B cell (primary cell): Measurements from ENCODE around the gene CYTH3. TPM values are rescaled to one million over a fixed set of nuclear protein-coding genes. Genes with fewer than 3 reads are reported as not detected.

ENCODE experiments used
- ATAC-seq: fragments of 200-7000 bp; cut with Tn5 transposase; one replicate; pipeline ENCODE4 v1.10.0; 2021; ENCODE audit warnings: low read depth, mild to moderate bottlenecking, moderate number of reproducible peaks, moderate library complexity
- CTCF ChIA-PET: fragments of 350-600 bp; sonication (Branson Sonifier 250); formaldehyde crosslinking; loops from one replicate; lab custom pipeline; 2021; ENCODE audit warnings: antibody characterized with exemption, inconsistent platforms; lab: Charles Lee
- POLR2A ChIA-PET: fragments of 350-600 bp; sonication (Branson Sonifier 250); formaldehyde crosslinking; loops from one replicate; lab custom pipeline; 2021; ENCODE audit warnings: antibody characterized with exemption; lab: Charles Lee
- DNase-seq: peaks from one replicate; pipeline ENCODE4 v3.0.0; 2013
- H2AFZ ChIP-seq: 2 replicates; pipeline ENCODE4 v1.6.1; 2012; ENCODE audit warnings: mild to moderate bottlenecking, low read depth, low read length; ENCODE audit not compliant: insufficient read depth, poor library complexity, severe bottlenecking
- H3K27ac ChIP-seq, 2 donors: 1 replicate in 1 of 2; 2 replicates in 1 of 2; pipeline ENCODE4 v1.5.1; 2012 to 2013; ENCODE audit warnings: low read length in 2 of 2, mild to moderate bottlenecking in 2 of 2, moderate library complexity in 1 of 2
- H3K27me3 ChIP-seq, 4 experiments: fragments of 200-600 bp in 1 of 4; sonication (generic) in 1 of 4; replicated peaks in 1 of 4; 1 replicate in 2 of 4; 2 replicates in 2 of 4; pipeline versions ENCODE4 v1.6.1 to v1.7.0; 2013 to 2016; ENCODE audit warnings: low read length in 3 of 4, mild to moderate bottlenecking in 2 of 4, mixed read lengths in 1 of 4, moderate library complexity in 1 of 4; ENCODE audit not compliant: insufficient read depth in 4 of 4, control insufficient read depth in 3 of 4; ENCODE audit errors: control extremely low read depth in 1 of 4
- H3K36me3 ChIP-seq, 2 experiments: replicated peaks in 1 of 2; 1 replicate in 1 of 2; 2 replicates in 1 of 2; pipeline versions ENCODE4 v1.6.1 to v1.7.1; 2013; ENCODE audit warnings: low read length in 1 of 2; ENCODE audit not compliant: insufficient read depth in 2 of 2, control insufficient read depth in 1 of 2; ENCODE audit errors: control extremely low read depth in 1 of 2, extremely low read depth in 1 of 2
- H3K4me1 ChIP-seq, 2 donors: fragments of 200-600 bp in 1 of 2; sonication (generic) in 1 of 2; 1 replicate in 1 of 2; 2 replicates in 1 of 2; pipeline versions ENCODE4 v1.5.1 to v1.6.1; 2013 to 2017; ENCODE audit warnings: low read length in 2 of 2; ENCODE audit not compliant: control insufficient read depth in 2 of 2, insufficient read depth in 2 of 2
- H3K4me2 ChIP-seq: replicated peaks from 2 replicates; pipeline ENCODE3; 2012; ENCODE audit warnings: mild to moderate bottlenecking, low read depth, low read length; ENCODE audit not compliant: poor library complexity, severe bottlenecking
- H3K4me3 ChIP-seq, 5 experiments: fragments of 200-600 bp in 1 of 5; sonication (generic) in 1 of 5; 1 replicate in 3 of 5; 2 replicates in 2 of 5; pipeline versions ENCODE4 v1.5.1 to v1.7.0; 2011 to 2016; ENCODE audit warnings: low read length in 4 of 5, mild to moderate bottlenecking in 4 of 5, low read depth in 2 of 5, control low read depth in 1 of 5, moderate library complexity in 1 of 5; ENCODE audit not compliant: insufficient read depth in 1 of 5; ENCODE audit errors: control extremely low read depth in 1 of 5, extremely low read depth in 1 of 5
- H3K79me2 ChIP-seq: fragments of 200-600 bp; sonication (generic); one replicate; pipeline ENCODE4 v1.6.0; 2016; ENCODE audit warnings: low read length; ENCODE audit not compliant: control insufficient read depth, insufficient read depth
- H3K9ac ChIP-seq: fragments of 200-600 bp; sonication (generic); 2 replicates; pipeline ENCODE4 v1.6.1; 2017; ENCODE audit warnings: mild to moderate bottlenecking, low read length, moderate library complexity
- H3K9me3 ChIP-seq, 3 donors: one replicate each; pipeline versions ENCODE4 v1.6.1 to v1.7.1; 2013; ENCODE audit warnings: low read length in 2 of 3; ENCODE audit not compliant: control insufficient read depth in 2 of 3, insufficient read depth in 1 of 3; ENCODE audit errors: control extremely low read depth in 1 of 3
- H4K20me1 ChIP-seq: 2 replicates; pipeline ENCODE4 v1.6.0; 2012; ENCODE audit warnings: mild to moderate bottlenecking, low read length; ENCODE audit not compliant: insufficient read depth, control insufficient read depth, poor library complexity, severe bottlenecking
- H3K27ac Mint-ChIP-seq: one replicate; pipeline ENCODE4 v1.8.0; 2021; ENCODE audit warnings: mixed read lengths
- H3K27me3 Mint-ChIP-seq: one replicate; pipeline ENCODE4 v1.8.0; 2021; ENCODE audit warnings: mixed read lengths
- H3K4me1 Mint-ChIP-seq: one replicate; pipeline ENCODE4 v1.8.0; 2021; ENCODE audit warnings: mixed read lengths
- H3K4me3 Mint-ChIP-seq: one replicate; pipeline ENCODE4 v1.8.0; 2021; ENCODE audit warnings: mixed read lengths
- H3K9me3 Mint-ChIP-seq: one replicate; pipeline ENCODE4 v1.8.0; 2022; ENCODE audit warnings: mixed read lengths; ENCODE audit not compliant: insufficient read depth
- CTCF ChIP-seq: fragments of 200-600 bp; IDR thresholded peaks from one replicate; pipeline ENCODE4 v1.8.0; 2022; ENCODE audit warnings: antibody characterized with exemption, mild to moderate bottlenecking
- EZH2 ChIP-seq: IDR thresholded peaks from 2 replicates; pipeline ENCODE4 v1.6.1; 2012; ENCODE audit warnings: borderline replicate concordance, low read depth, mild to moderate bottlenecking, moderate library complexity, low read length; ENCODE audit not compliant: insufficient read depth, poor library complexity, severe bottlenecking
- WGBS: methylation state at CpG from one replicate; pipeline ENCODE4 v1.1.5; 2013; ENCODE audit warnings: missing lambda C conversion rate; ENCODE audit not compliant: insufficient coverage; 5-methylcytosine and 5-hydroxymethylcytosine counted together
- intact Hi-C: fragments of 100-400 bp; cut with micrococcal nuclease; formaldehyde crosslinking; loops from one replicate; pipeline ENCODE4 v1.10.0; 2022
- polyA plus RNA-seq: library from polyadenylated mRNA; depleted of rRNA; stranded (reverse); fragments of >200 nt; gene quantifications from 2 replicates; pipeline ENCODE4 v1.2.3, GENCODE V29; 2012
- total RNA-seq, 2 donors: library from RNA; stranded (reverse); fragments of 120-200 nt in 1 of 2; gene quantifications; 1 replicate in 1 of 2; 2 replicates in 1 of 2; pipeline versions ENCODE4 v1.2.3 to v1.2.4, GENCODE V29; 2013 to 2022

The CYTH3 gene
- total and polyA plus RNA-seq, 2 donors (not counting 1 experiment from before 2014, with no cell fraction given): 5.2 to 11.3 TPM

- no peaks in the 10 kb centered on the region for H3K27me3 Mint-ChIP-seq
- peaks cover 41% of the 10 kb centered on the region for H3K79me2 ChIP-seq
- no CpG with 5 or more reads among the region's 3 CpGs for WGBS
- H3K4me2 ChIP-seq: no peak overlapping the region
- intact Hi-C loops: no loop called here
- H3K4me1 ChIP-seq: no peaks in the 10 kb centered on the region
- no peak overlapping the region for H3K4me3 ChIP-seq
- H2AFZ ChIP-seq: no peak overlapping the region
- peaks cover 5% of the 10 kb centered on the region for H4K20me1 ChIP-seq
- H3K36me3 ChIP-seq: peaks cover 0 to 49% of the 10 kb centered on the region in 2 experiments
- no peak overlapping the region for H3K27ac ChIP-seq
- TF ChIP-seq CTCF (no peak), EZH2 (no peak)
- H3K27ac Mint-ChIP-seq: no peak overlapping the region
- no peaks in the 10 kb centered on the region for H3K27me3 ChIP-seq
- H3K9me3 ChIP-seq: peaks cover 0 to 7% (median 0%) of the 10 kb centered on the region in 3 donors
- H3K9me3 Mint-ChIP-seq: no peaks in the 10 kb centered on the region
- H3K4me3 Mint-ChIP-seq: no peak overlapping the region
- ATAC-seq: no peak
- no peak overlapping the region for H3K9ac ChIP-seq
- DNase-seq: no peak
- CTCF ChIA-PET: no interaction called here
- POLR2A ChIA-PET: interaction anchor here (0.6 kb wide), 1 partner anchor 222 kb away, joined by 6 read pairs; no protein-coding TSS in a partner anchor
- no peaks in the 10 kb centered on the region for H3K4me1 Mint-ChIP-seq
These were observed 144.2 kb downstream of the CYTH3 start for GRCh38 chr7:6128205-6128604.

GRCh38 chr7:6127110-6127490 is 145.3 kb downstream of the CYTH3 start:
- ATAC-seq: no peak
- H3K9me3 Mint-ChIP-seq: no peaks in the 10 kb centered on the region
- TF ChIP-seq EZH2 (no peak), CTCF (no peak)
- Histone ChIP-seq H3K36me3 (peaks cover 0 to 55% of the 10 kb centered on the region in 2 experiments), H3K4me1 (no peaks in the 10 kb centered on the region), H3K4me3 (no peak overlapping the region), H2AFZ (no peak overlapping the region), H3K79me2 (peaks cover 47% of the 10 kb centered on the region), H3K9ac (no peak overlapping the region), H4K20me1 (peaks cover 5% of the 10 kb centered on the region), H3K4me2 (no peak overlapping the region), H3K27me3 (no peaks in the 10 kb centered on the region), H3K27ac (no peak overlapping the region), H3K9me3 (peaks cover 0 to 7% (median 0%) of the 10 kb centered on the region in 3 donors)
- intact Hi-C loops: no loop called here
- H3K27me3 Mint-ChIP-seq: no peaks in the 10 kb centered on the region
- DNase-seq: no peak
- no CpG with 5 or more reads among the region's 1 CpG for WGBS
- POLR2A ChIA-PET: no interaction called here
- no peak overlapping the region for H3K4me3 Mint-ChIP-seq
- H3K27ac Mint-ChIP-seq: no peak overlapping the region
- H3K4me1 Mint-ChIP-seq: no peaks in the 10 kb centered on the region
- CTCF ChIA-PET: interaction anchor here (0.6 to 0.8 kb wide), 2 partner anchors 134 to 478 kb away, joined by 3 to 5 read pairs; no protein-coding TSS in a partner anchor
